ENCODE data around the gene NCAM1. TPM values are rescaled to one million over a fixed set of nuclear protein-coding genes. Genes with fewer than 3 reads are reported as not detected.

The NCAM1 gene
- total RNA-seq, 1 experiment from 2014 or later = 12.0 TPM

- no TSS peak for BruUV-seq (replicated peaks)
- POLR2A ChIA-PET (ENCODE audit: low non-redundant PET) = no interaction called here
- Histone ChIP-seq H3K4me1 (ENCODE audit: insufficient read depth, low read length, poor library complexity, severe bottlenecking) (no peaks in the 10 kb centered on the region), H3K9me3 (ENCODE audit: low read depth, low read length, poor library complexity, severe bottlenecking) (no peaks in the 10 kb centered on the region), H3K4me3 (ENCODE audit: low read depth, low read length, poor library complexity, severe bottlenecking) (no peak overlapping the region), H3K27me3 (replicated peaks; ENCODE audit: insufficient read depth, low read depth, low read length, poor library complexity) (no peaks in the 10 kb centered on the region), H3K27ac (ENCODE audit: low read depth, low read length, poor library complexity, severe bottlenecking) (no peak overlapping the region), H3K36me3 (ENCODE audit: insufficient read depth, low read length, poor library complexity, severe bottlenecking) (no peaks in the 10 kb centered on the region)
- TF ChIP-seq CTCF (conservative IDR thresholded peaks at IDR 0.05; ENCODE audit: low read depth, low read length) = no peak
- no peak for TF ChIP-seq EZH2 (IDR thresholded peaks at IDR 0.05; ENCODE audit: borderline replicate concordance, low read depth, low read length, poor library complexity, severe bottlenecking)
- DNase-seq (ENCODE audit: low spot score) = no peak
- CTCF ChIA-PET = no interaction called here
- intact Hi-C loops (cut with micrococcal nuclease; ENCODE audit: unreplicated experiment) = no loop called here
Observed at GRCh38 chr11:113096648-113097047, 135.4 kb downstream of the NCAM1 start.

GRCh38 chr11:113103932-113104690 is 142.9 kb downstream of the NCAM1 start:
- Histone ChIP-seq H3K27ac (ENCODE audit: low read depth, low read length, poor library complexity, severe bottlenecking) (no peak overlapping the region), H3K27me3 (replicated peaks; ENCODE audit: insufficient read depth, low read depth, low read length, poor library complexity) (no peaks in the 10 kb centered on the region), H3K4me3 (ENCODE audit: low read depth, low read length, poor library complexity, severe bottlenecking) (no peak overlapping the region), H3K4me1 (ENCODE audit: insufficient read depth, low read length, poor library complexity, severe bottlenecking) (no peaks in the 10 kb centered on the region), H3K9me3 (ENCODE audit: low read depth, low read length, poor library complexity, severe bottlenecking) (no peaks in the 10 kb centered on the region), H3K36me3 (ENCODE audit: insufficient read depth, low read length, poor library complexity, severe bottlenecking) (no peaks in the 10 kb centered on the region)
- intact Hi-C loops (cut with micrococcal nuclease; ENCODE audit: unreplicated experiment) = no loop called here
- no TSS peak for BruUV-seq (replicated peaks)
- ChIA-PET CTCF (no interaction called here), POLR2A (ENCODE audit: low non-redundant PET) (no interaction called here)
- no peak for DNase-seq (ENCODE audit: low spot score)
- TF ChIP-seq EZH2 (IDR thresholded peaks at IDR 0.05; ENCODE audit: borderline replicate concordance, low read depth, low read length, poor library complexity, severe bottlenecking) = no peak
- no peak for TF ChIP-seq CTCF (conservative IDR thresholded peaks at IDR 0.05; ENCODE audit: low read depth, low read length)

- BruUV-seq (replicated peaks) = no TSS peak
- CTCF ChIA-PET = no interaction called here
Observed at GRCh38 chr11:113104691-113105251, 143.6 kb downstream of the NCAM1 start.

More at GRCh38 chr11:113104691-113105251, 143.6 kb downstream of the NCAM1 start:
- H3K27me3 ChIP-seq (replicated peaks; ENCODE audit: insufficient read depth, low read depth, low read length, poor library complexity) = no peaks in the 10 kb centered on the region
- DNase-seq (ENCODE audit: low spot score) = no peak
- POLR2A ChIA-PET (ENCODE audit: low non-redundant PET) = no interaction called here
- H3K9me3 ChIP-seq (ENCODE audit: low read depth, low read length, poor library complexity, severe bottlenecking) = no peaks in the 10 kb centered on the region
- TF ChIP-seq EZH2 (IDR thresholded peaks at IDR 0.05; ENCODE audit: borderline replicate concordance, low read depth, low read length, poor library complexity, severe bottlenecking) (no peak), CTCF (conservative IDR thresholded peaks at IDR 0.05; ENCODE audit: low read depth, low read length) (no peak)
- H3K36me3 ChIP-seq (ENCODE audit: insufficient read depth, low read length, poor library complexity, severe bottlenecking) = no peaks in the 10 kb centered on the region
- intact Hi-C loops (cut with micrococcal nuclease; ENCODE audit: unreplicated experiment) = no loop called here
- H3K4me3 ChIP-seq (ENCODE audit: low read depth, low read length, poor library complexity, severe bottlenecking) = no peak overlapping the region
- H3K27ac ChIP-seq (ENCODE audit: low read depth, low read length, poor library complexity, severe bottlenecking) = no peak overlapping the region
- no peaks in the 10 kb centered on the region for H3K4me1 ChIP-seq (ENCODE audit: insufficient read depth, low read length, poor library complexity, severe bottlenecking)
